Breast epithelium (tissue), 3 donors: ENCODE data around the gene KCNG4.

Experiments
- POLR2A ChIP-seq: fragments of 450-650 bp; IDR thresholded peaks from one replicate; pipeline ENCODE4 v1.6.1; 2016; ENCODE audit warnings: antibody characterized with exemption, mild to moderate bottlenecking, moderate library complexity
- POLR2AphosphoS5 ChIP-seq, 3 donors: sonication (generic); formaldehyde crosslinking; IDR thresholded peaks; one replicate each; pipeline ENCODE4 v1.6.1; 2017; ENCODE audit warnings: antibody characterized with exemption in 3 of 3
- TF ChIP-seq, protein P1 (sequence below), 3 donors: fragments of 450-650 bp; IDR thresholded peaks; one replicate each; pipeline ENCODE4 v1.5.1; 2016 to 2017; ENCODE audit warnings: antibody characterized with exemption in 3 of 3, mild to moderate bottlenecking in 3 of 3, moderate library complexity in 3 of 3

- TF ChIP-seq, protein P1, sequence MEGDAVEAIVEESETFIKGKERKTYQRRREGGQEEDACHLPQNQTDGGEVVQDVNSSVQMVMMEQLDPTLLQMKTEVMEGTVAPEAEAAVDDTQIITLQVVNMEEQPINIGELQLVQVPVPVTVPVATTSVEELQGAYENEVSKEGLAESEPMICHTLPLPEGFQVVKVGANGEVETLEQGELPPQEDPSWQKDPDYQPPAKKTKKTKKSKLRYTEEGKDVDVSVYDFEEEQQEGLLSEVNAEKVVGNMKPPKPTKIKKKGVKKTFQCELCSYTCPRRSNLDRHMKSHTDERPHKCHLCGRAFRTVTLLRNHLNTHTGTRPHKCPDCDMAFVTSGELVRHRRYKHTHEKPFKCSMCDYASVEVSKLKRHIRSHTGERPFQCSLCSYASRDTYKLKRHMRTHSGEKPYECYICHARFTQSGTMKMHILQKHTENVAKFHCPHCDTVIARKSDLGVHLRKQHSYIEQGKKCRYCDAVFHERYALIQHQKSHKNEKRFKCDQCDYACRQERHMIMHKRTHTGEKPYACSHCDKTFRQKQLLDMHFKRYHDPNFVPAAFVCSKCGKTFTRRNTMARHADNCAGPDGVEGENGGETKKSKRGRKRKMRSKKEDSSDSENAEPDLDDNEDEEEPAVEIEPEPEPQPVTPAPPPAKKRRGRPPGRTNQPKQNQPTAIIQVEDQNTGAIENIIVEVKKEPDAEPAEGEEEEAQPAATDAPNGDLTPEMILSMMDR (IDR thresholded peaks at IDR 0.05): no peak
- TF ChIP-seq POLR2A (no peak), POLR2AphosphoS5 (IDR thresholded peaks at IDR 0.05) (no peak)
Measured at GRCh38 chr16:84223456-84223855, 16.4 kb downstream of the KCNG4 start.
